Right atrium auricular region (tissue), 2 donors: ENCODE data around the gene GLB1L3. TPM values are rescaled to one million over a fixed set of nuclear protein-coding genes. Genes with fewer than 3 reads are reported as not detected.
A peak's percentile ranks its signal among the peaks of the same experiment; 100 is the strongest.
"Not testable (repeated sequence)": the region's sequence is repeated elsewhere in the genome, so short reads cannot be mapped to it uniquely, and the experiment has no call there.

ENCODE experiments used
- DNase-seq: peaks from one replicate; pipeline ENCODE4 v3.0.0-alpha.2; 2019; ENCODE audit warnings: low spot score
- H3K27ac ChIP-seq, 2 donors: fragments of 200-600 bp; sonication (generic); 1 replicate in 1 of 2; 2 replicates in 1 of 2; pipeline ENCODE4 v1.5.1; 2016 to 2019
- H3K27me3 ChIP-seq, 2 donors: fragments of 200-600 bp; sonication (generic); one replicate each; pipeline versions ENCODE4 v1.5.1 to v1.6.0; 2017 to 2019
- H3K36me3 ChIP-seq: fragments of 200-600 bp; sonication (generic); one replicate; pipeline ENCODE4 v1.5.1; 2016
- H3K4me1 ChIP-seq, 2 donors: fragments of 200-600 bp; sonication (generic); one replicate each; pipeline versions ENCODE4 v1.5.1 to v1.6.0; 2017 to 2019
- H3K4me3 ChIP-seq, 2 donors: fragments of 200-600 bp; sonication (generic); 1 replicate in 1 of 2; 2 replicates in 1 of 2; pipeline ENCODE4 v1.5.1; 2017 to 2019; ENCODE audit warnings: mild to moderate bottlenecking in 1 of 2, moderate library complexity in 1 of 2
- H3K9me3 ChIP-seq, 2 donors: fragments of 200-600 bp; sonication (generic); one replicate each; pipeline ENCODE4 v1.5.1; 2019
- CTCF ChIP-seq, 2 donors: fragments of 200-600 bp; sonication (generic); IDR thresholded peaks; one replicate each; pipeline ENCODE4 v1.5.1; 2019; ENCODE audit warnings: antibody characterized with exemption in 2 of 2
- total RNA-seq, 2 donors: library from RNA; depleted of rRNA; stranded (reverse); fragments of >200 nt; gene quantifications; one replicate each; pipeline ENCODE4 v1.1.0, GENCODE V29; 2016

GLB1L3 gene
- total RNA-seq, 2 donors from 2014 or later, result not detected

GRCh38 chr11:134340354-134340964 is 64.3 kb downstream of the GLB1L3 start:
- no peaks in the 10 kb centered on the region for H3K4me1 ChIP-seq
- no peak for TF ChIP-seq CTCF (IDR thresholded peaks at IDR 0.05)
- no peaks in the 10 kb centered on the region for H3K27me3 ChIP-seq
- no peaks in the 10 kb centered on the region for H3K9me3 ChIP-seq
- H3K36me3 ChIP-seq, result no peaks in the 10 kb centered on the region
- DNase-seq, result no peak
- H3K27ac ChIP-seq, result no peak overlapping the region
- H3K4me3 ChIP-seq, result no peak overlapping the region

DNA sequence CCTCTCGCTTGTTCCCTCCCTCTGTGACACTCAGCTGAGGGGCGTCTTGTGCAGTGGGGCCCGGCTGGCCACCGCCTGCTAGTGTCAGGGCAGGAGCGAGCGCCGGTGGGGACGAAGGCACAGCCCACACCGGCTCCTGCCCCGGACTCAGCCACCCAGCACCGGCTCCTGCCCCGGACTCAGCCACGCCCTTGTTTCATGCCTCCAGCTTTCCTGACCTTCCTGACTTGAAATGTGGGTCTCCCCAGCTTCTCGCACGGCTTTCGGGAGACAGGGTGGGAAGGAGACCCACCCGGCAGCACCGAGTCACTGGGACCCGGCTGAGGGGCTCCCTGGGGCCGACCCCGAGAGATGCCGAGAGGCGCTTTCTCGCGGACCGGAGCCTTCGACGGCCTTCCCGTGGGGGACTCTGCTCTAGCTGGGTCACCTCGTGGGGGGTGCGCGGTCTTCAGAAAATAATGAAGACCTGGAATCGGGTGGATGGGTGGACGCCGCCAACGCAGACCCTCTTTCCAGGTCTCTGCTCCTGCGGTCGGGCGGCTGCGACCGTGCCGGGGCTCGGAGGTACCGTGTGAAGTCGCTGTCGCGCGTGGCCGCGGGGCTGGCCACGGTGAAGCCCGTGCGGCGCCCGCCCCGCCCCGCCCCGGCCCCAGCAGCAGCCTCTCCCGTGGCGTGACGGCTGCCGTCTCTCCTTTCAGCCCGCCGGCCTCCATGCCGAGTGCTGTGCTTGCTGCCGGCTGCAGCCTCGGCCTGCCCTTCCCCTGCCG is 65.8 kb downstream of the GLB1L3 start:
- no peaks in the 10 kb centered on the region for H3K4me1 ChIP-seq
- no peaks in the 10 kb centered on the region for H3K9me3 ChIP-seq
- TF ChIP-seq CTCF (IDR thresholded peaks at IDR 0.05), result no peak
- peak; percentile 26 for DNase-seq
- no peak overlapping the region for H3K4me3 ChIP-seq
- no peaks in the 10 kb centered on the region for H3K36me3 ChIP-seq
- H3K27me3 ChIP-seq, result no peaks in the 10 kb centered on the region
- no peak overlapping the region for H3K27ac ChIP-seq

GRCh38 chr11:134342572-134343340 is 66.6 kb downstream of the GLB1L3 start:
- Histone ChIP-seq H3K36me3 (no peaks in the 10 kb centered on the region), H3K4me1 (no peaks in the 10 kb centered on the region), H3K9me3 (no peaks in the 10 kb centered on the region), H3K4me3 (no peak overlapping the region), H3K27me3 (no peaks in the 10 kb centered on the region), H3K27ac (no peak overlapping the region)
- no peak for TF ChIP-seq CTCF (IDR thresholded peaks at IDR 0.05)
- peak; percentile 13 for DNase-seq

- H3K27me3 ChIP-seq, result no peaks in the 10 kb centered on the region
- H3K36me3 ChIP-seq, result no peaks in the 10 kb centered on the region
- TF ChIP-seq CTCF (IDR thresholded peaks at IDR 0.05), result no peak
- DNase-seq, result peak; percentile 54
- no peaks in the 10 kb centered on the region for H3K4me1 ChIP-seq
- no peak overlapping the region for H3K4me3 ChIP-seq
- no peaks in the 10 kb centered on the region for H3K9me3 ChIP-seq
- H3K27ac ChIP-seq, result no peak overlapping the region
These were observed 67.5 kb downstream of the GLB1L3 start for GRCh38 chr11:134343646-134344045.

DNA sequence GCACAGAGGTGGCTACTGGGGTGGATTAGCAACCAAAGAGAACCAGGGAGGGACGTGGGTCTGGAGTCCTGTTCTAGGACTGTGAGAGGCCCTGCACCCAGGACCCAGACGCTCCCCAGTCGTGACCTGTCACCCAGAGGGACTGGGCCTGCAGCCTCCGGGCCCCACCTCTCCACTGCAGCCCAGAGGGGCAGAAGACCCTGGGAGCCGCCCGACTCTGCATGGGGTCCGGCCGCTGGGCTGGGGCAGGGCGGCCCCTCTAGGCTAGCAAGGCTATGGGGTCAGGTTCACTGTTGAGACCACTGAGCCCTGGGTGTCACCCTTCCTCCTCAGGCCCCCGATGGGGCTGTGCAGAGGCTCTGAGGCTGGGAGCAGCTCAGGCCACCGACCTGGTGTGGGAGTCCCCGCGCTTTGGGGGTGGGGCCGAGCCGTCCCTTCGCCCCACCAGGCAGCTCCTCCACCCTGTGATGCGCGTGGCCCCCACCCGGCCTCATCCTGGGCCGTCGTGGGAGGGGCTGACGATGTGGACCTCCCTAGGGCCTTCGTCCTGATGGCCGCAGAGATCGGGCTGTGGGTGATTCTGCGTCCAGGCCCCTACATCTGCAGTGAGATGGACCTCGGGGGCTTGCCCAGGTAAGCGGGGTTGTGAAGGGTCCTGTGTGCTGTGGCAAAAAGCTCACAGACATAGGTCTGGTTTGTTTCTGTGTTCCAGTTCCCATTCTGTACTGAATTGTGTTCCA is 68.5 kb downstream of the GLB1L3 start:
- H3K27me3 ChIP-seq, H3K9me3 ChIP-seq, H3K27ac ChIP-seq, H3K4me1 ChIP-seq, H3K36me3 ChIP-seq, H3K4me3 ChIP-seq: not testable (repeated sequence)
- DNase-seq, result peak; percentile 16

DNA sequence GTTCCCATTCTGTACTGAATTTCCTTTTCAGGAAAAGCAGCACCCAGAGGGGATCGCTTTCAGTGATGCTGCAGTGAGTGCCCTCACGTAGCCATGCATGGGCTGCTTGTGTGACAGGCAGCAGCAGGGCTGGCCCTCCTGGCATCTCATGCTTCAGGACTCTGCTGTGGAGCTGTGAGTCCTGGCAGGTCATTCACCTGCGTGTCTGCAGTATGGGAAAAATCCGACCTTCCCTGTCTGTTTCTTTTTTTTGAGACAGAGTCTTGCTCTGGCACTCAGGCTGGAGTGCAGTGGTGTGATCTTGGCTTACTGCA is 69.0 kb downstream of the GLB1L3 start:
- Histone ChIP-seq H3K4me3 (no peak overlapping the region), H3K27me3 (no peaks in the 10 kb centered on the region), H3K9me3 (no peaks in the 10 kb centered on the region), H3K4me1 (no peaks in the 10 kb centered on the region), H3K27ac (no peak overlapping the region), H3K36me3 (no peaks in the 10 kb centered on the region)
- no peak for TF ChIP-seq CTCF (IDR thresholded peaks at IDR 0.05)
- DNase-seq, result peak; percentile 13
